Measurements from ENCODE around the gene ZNF217. TPM values are rescaled to one million over a fixed set of nuclear protein-coding genes. Genes with fewer than 3 reads are reported as not detected.
"Not testable (repeated sequence)": the region's sequence is repeated elsewhere in the genome, so short reads cannot be mapped to it uniquely, and the experiment has no call there.

Gene ZNF217
- polyA plus RNA-seq, 4 donors, result 28.1 to 35.7 (median 33.0) TPM

DNA sequence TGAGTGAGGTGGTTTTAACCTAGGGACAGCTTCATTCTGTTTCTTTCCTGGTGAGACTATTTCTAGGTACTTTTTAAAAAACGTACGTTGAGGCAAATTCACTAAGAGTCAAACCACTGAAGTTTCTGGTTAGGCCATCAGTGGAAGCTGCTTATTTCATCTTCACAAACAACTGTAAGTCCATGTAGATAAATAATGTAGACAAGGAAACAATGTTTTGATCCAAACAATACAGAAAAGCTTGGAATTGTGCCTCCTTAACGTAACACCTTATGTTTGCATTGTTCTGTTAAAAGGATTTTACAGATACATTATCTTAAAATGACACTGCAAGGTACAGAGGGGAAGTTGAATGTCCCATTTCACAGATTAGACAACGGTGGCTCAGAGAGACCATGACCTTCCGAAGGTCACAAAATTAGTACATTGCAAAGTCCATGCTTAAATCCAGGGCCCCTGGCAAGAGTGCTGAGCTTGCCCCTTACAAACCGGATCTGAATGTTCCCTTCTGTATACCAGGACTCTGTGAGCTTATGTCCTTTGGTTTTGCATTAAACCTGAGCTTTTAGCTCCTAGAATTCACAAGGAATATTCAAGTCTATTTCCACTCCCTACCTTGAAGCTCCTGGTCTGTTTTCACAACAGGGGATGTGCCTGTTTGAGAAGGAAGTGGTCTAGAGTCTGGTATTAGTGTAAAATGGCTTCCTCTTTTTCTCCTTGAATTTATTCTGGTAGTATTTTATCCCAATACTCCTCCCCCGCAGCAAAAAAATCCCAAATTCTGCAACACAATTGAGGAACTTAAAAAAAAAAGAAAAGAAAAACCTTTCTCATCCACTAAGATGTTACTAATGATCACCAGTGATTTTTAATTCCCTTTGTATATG lies 28.9 kb upstream of the ZNF217 start:
- DNase-seq (ENCODE audit: low read depth in 4 of 4, low spot score in 2 of 4), result no peak

DNA sequence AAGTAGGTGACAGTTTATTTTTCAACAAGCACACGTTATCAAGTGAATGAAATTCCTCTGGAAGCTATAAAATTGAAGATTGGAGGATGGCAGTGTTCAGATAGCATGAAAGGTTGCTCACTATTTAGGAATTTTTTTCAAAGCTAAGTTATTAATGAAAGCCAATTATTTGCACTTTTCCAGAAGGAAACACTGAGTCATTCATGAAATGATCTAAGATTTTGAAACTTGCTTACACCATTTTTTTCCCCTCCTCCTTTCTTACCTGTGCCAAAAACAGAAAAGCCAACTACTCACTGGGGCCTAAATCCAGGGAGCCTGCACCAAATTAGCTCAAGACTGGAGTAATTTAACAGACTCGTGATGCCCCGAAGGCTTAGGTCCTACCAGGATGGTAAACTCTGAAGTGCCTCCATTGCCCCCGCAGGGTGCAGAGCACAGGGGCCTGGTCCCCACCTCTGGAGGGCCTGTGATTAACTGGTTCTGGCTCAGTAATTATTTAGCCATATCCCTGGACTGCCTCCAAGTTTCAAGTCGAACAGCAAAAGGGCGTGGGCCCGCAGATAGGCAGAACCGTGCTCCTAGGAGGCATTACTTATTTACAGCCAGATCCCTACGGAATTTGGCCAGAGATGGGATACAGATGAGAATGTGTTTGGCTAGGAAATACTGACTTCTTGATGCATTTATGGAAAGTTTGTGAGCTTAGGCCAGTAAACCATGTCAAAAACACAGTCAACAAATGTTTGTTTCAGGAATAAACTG lies 28.0 kb upstream of the ZNF217 start:
- DNase-seq (ENCODE audit: low read depth in 4 of 4, low spot score in 2 of 4), result peak in 1 of 4 donors; percentile 38

DNA sequence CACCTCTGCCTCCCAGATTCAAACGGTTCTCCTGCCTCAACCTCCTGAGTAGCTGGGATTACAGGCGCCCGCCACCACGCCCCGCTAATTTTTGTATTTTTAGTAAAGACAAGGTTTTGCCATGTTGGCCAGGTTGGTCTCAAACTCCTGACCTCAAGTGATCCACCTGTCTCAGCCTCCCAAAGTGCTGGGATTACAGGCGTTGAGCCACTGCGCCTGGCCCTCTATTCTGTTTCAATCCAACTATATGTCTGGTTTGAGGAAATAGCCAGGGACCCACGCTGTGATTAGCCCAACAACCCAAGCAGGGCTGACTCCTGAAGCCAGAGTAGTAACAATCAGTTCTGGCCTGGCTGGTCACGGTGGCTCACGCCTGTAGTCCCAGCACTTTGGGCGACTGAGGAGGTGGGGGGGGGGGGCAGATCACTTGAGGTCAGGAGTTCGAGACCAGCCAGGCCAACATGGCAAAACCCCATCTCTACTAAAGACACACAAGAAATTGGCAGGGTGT lies 24.9 kb upstream of the ZNF217 start:
- not testable (repeated sequence) for DNase-seq (ENCODE audit: low read depth in 4 of 4, low spot score in 2 of 4)

DNA sequence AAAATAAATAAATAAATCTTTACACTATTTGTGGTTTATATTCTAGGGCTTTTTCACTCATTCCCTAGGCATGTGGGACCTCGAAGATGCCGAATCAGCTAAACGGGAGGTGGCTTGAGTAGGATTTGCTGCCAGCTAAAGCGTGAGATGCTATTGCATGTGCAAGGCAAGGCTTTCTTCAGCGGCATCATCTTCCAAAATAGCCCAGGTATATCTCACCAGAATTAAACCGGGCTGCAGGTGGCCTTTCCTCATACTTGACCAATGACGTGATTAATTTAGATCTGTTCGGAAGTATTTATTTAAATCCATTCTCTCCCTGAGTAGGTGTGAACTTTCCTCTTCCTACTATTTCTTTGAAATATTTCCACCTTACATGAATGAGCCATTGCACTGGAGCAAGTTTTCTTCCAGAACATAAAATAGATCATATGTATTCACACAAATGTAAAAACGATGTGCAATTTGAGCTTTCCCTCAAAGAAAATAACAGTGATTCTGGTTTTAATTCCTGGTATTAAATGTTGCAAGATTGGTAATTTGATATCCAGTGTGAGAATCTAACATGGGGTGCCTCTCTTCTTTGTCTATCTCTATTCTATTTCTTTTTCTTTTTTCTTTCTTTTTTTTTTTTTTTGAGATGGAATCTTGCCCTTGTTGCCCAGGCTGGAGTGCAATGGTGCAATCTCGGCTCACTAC lies 24.3 kb upstream of the ZNF217 start:
- no peak for DNase-seq (ENCODE audit: low read depth in 4 of 4, low spot score in 2 of 4)

DNA sequence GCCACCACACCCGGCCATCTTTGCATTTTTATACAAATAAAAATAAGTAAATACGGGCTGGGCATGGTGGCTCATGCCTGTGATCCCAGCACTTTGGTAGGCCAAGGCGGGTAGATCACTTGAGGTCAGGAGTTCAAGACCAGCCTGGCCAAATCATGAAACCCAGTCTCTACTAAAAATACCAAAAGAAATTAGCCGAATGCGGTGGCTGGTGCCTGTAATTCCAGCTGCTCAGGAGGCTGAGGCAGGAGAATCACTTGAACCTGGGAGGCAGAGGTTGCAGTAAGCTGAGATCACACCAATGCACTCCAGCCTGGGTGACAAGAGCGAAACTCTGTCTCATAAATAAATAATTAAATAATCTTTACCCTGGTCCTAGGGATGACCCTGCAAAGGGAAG lies 22.9 kb upstream of the ZNF217 start:
- DNase-seq (ENCODE audit: low read depth in 4 of 4, low spot score in 2 of 4), result not testable (repeated sequence)

DNA sequence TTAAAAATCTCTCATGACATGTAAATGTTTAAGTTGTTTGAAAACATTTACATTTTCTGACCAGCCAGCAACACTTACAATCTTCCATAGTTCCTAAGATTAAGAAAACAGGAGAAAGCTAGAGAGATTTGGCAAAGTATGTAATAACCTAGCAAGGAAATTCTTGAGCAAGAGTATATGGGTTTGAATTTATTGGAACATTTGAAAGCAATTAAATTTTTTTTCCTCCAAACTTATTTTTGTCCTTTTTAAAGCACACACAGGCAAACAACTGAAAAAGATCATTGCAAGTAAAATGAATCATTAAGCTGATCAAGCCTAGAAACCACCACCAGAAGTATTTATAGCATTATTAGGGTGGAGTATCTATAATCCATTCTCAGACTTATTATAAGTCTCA lies 20.1 kb upstream of the ZNF217 start:
- DNase-seq (ENCODE audit: low read depth in 4 of 4, low spot score in 2 of 4), result no peak

DNA sequence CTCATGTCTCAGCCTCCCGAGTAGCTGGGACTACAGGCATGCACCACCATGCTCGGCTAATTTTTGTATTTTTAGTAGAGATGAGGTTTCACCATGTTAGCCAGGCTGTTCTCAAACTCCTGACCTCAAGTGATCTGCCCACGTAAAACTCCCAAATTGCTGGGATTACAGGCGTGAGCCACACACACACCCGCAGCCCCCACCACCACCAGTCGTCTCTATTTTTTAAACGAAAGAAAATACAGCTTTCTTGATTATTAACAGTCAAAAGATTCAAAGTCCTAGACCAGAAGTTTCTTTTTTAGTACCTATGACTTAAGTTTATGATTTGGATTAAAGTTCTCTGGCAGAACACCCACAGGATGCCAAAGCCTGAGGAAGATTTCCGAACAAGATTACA lies 18.6 kb upstream of the ZNF217 start:
- not testable (repeated sequence) for DNase-seq (ENCODE audit: low read depth in 4 of 4, low spot score in 2 of 4)

DNA sequence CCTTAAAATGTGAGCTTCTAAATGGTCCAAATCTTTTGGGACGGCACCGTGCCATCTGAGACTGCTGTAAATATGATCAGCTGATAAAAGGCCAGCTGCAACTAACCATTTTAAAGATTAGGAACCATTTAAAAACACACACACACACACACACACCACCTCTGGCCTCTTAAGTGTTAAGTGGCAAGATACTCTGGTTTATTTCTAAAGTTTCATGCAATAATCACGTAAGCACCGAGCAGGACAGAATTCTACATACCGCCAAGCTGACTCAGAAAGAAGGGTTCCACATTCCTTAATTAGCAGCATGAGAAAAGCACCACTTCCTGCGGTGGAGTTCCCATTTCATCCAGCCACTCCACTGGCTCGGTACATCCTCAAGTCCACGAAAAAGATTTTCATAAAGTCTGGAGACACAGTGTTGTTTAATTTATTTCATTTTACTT lies 17.8 kb upstream of the ZNF217 start:
- DNase-seq (ENCODE audit: low read depth in 4 of 4, low spot score in 2 of 4), result no peak

DNA sequence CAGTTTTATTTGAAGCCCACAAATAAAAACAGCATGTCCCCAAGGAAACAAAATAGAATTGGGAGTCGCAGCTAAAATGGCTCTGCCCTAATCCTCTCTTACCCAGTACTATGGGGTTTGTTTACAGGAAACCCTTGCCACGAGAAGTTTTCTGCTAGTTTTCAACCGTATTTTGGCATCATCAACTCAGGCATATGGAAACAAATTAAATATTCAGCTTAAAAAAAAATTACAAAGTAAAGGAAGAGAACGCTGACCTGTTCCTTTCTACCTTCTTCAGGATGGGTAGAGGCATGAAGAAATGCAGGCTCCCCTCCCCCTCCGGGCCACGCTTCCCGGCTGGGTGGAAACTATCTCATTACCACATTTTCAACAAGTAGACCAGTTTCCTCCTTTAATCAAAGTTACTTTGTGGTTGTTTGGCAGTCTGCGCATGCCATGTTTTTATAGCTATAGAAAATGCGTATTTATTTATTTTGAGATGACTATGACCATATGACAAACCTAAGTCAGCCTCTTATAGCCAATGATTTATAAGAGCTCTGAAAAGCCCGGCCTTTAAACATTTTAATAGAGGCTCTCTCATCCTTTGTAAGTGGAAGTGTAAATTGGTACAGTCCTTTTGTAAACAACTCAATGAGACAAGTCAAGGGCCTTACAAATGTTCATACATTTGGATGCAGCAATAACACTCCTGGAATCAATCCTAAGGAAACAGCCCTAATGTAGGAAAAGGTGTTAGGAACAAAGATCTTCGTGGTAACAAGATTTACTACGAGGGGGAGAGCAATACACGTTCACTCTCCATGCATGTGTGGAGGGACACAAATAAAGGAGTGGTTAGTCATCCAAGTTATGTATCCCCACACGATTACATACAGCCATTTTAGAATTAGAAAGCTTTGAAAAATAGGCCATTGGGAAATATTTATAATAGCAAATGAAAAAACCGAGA lies 16.1 kb upstream of the ZNF217 start:
- no peak for DNase-seq (ENCODE audit: low read depth in 4 of 4, low spot score in 2 of 4)

DNA sequence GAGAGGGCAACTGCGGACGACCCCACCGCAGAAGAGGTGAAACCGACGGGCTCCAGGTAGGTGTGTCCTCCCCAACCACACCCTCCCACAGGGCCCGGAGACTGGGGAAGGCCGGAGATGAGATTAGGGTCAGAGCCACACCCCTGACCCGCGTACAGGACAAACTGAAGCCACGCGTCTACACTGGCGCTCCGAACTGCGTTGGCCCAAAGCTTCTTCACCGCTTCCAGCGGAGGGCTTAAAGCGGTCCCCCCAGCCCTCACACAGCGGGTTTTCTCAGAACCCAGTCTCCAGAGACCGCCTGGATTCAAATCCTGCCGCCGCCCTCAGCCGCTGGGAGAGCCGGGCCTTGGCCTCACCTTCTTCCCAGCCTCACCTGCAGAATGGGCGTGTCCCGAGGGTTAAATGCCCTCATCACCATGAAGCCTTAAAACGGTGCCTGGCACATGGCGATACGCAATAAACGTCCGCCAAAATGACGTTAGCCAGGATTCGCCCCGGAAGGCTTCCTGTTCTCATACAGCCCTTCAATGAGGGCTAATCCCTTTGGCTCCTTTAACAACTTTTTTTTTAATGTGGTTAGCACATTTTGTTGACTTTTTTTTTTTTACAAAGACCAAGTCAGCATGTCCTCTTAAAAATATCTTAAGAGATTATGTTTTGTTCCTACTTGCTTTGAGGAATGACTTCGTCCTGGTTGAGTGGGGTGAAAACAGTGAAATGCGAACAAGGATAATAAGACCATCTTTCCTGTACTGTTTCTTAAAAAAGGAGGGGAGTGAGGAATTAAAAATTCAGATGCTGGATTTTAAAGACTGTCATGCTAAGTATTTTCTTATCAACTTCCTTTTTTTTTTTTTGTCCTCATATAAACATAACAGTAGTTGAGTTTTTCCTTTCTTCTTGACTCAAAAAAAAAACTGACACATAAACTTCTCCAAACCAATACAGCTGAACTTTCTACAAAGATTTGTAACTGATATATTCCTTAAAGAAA lies 15.1 kb upstream of the ZNF217 start:
- no peak for DNase-seq (ENCODE audit: low read depth in 4 of 4, low spot score in 2 of 4)

DNA sequence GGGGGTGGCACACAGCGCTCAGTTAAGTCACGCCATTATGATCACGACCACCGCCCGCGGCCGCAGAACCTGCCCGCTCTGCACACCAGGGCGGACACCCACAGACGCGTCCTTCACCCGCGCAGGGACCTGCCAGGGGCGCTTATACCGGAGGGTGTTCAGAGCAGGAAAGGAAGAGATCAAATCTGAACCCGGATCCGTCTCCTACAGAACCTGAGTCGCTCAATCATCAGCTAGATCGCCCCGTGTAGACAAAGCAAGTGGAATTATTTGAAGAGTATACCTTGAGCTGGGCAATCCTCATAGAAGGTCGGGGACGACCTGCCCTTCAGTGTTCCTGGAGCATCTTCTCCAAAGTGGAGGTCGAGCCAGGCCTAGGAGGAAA lies 14.4 kb upstream of the ZNF217 start:
- no peak for DNase-seq (ENCODE audit: low read depth in 4 of 4, low spot score in 2 of 4)

DNA sequence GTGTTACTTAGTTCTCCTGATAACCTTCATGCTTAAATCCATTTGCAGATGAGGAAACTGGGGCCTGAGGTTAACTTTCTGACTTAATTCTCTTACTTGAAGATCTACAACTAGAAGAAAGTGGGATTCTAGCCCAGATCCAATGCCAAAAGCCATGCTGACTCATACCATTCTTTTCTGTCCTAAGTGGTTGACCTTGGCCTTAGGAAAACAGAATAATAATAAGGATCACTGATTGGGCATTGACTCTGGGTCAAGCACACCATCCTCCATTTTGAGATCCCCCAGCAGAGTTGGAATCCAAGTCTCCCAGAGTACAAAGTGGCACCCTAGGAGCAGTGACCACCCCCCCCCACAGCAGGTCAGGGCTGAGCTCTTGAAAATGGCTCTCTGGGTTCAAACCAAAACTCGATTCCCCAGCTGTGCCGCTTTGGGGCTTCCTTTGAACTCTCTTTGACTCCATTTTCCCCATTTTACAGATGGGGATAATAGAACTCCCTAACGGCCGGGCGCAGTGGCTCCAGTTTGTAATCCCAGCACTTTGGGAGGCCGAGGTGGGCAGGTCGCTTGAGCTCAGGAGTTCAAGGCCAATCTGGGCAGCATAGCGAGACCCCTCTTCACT lies 12.8 kb upstream of the ZNF217 start:
- DNase-seq (ENCODE audit: low read depth in 4 of 4, low spot score in 2 of 4), result no peak

DNA sequence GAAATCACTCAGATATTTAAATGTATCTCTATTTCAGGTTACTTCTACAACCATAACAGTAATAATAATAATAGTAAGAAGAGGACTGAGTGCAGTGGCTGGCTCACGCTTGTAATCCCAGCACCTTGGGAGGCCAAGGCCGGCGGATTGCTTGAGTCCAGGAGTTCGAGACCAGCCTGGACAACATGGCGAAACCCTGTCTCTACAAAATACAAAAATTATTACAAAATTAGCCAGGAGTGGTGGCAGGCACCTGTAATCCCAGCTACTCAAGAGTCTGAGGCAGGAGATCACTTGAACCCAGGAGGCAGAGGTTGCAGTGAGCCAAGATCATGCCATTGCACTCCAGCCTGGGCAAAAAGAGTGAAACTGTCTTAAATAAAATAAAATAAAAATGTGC lies 11.8 kb upstream of the ZNF217 start:
- not testable (repeated sequence) for DNase-seq (ENCODE audit: low read depth in 4 of 4, low spot score in 2 of 4)

DNA sequence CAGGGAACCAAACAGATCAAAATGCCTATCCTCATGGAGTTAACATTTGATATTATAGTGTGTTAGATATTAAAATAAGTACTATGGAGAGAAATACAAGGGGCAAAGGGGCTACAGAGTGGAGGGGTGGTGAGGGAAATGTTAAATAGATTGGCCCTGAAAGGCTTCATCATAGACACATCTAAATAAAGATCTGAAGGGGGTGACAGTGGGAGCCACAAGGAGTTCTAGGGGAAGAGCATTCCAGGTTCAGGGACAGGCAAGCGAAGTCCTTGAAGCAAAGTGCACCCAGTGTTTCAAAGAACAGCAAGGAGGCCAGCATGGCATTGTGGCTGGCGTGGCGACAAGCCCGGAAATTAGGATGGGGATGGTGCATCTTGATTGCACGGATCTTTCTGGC lies 11.2 kb upstream of the ZNF217 start:
- not testable (repeated sequence) for DNase-seq (ENCODE audit: low read depth in 4 of 4, low spot score in 2 of 4)

DNA sequence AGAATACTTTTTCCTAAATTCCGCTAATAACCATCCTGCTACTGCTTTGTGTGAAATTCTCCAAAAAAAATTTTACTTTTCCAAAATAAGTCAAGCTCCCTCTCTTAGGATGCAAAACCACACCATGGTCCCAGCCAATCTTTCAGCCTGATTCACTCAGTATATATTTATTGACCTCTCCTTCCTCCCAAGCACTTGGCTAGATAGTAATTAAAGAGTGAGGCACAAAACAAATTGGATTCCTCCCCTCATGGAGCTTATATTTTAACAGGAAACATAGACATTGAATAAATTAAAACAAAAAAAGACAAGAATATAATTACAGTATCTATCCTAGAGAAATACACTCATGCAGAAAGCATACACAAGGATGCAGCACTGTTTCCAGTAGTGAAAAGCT lies 9.0 kb upstream of the ZNF217 start:
- DNase-seq (ENCODE audit: low read depth in 4 of 4, low spot score in 2 of 4), result no peak

DNA sequence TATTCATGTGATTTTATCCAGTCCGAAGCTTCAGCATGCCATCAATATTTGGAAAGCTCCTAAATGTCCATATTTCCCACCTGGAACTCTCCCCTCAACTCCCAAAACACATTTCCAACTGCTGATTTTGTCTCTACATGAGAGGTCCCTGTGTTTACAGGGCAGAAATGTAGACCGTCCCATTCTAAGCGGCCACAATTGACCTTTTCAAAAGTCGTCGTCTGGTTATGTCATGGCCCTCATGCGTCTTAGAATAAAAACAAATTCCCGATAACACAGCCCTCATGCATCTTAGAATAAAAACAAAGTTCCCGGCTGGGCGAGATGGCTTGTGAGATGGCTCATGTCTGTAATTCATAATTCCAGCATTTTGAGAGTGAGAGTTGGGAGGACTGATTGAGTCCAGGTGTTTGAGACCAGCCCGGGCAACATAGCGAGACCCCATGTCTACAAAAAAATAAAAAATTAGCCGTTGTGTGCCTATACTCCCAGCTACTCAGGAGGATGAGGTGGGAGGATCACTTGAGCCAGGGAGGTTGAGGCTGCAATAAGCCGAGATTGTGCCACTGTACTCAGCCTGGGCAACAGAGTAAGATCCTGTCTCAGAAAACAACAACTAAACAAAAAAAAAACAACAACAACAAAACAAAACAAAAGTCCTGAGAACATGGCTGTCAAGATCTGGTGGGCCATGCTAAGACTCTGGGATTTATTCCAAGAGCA lies 6.4 kb upstream of the ZNF217 start:
- DNase-seq (ENCODE audit: low read depth in 4 of 4, low spot score in 2 of 4), result no peak

DNA sequence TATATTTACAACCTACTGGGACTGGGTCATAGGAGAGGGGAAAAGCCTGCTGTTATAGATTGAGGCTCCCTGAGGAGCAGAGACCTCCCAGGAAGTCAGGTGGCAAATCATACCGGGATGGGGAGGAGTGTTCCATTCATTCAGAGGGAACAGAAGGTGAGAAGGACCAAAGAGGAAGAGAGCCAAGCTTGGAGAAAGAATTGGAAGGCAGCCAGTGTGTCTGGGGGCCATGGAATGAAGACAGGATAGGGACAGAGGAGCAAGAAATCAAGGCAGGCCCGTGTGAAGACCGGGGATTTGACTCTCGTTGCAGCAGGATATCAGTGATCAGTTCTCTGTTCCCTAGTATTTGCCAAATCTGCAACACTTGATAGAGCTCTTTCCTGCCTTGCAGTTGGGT lies 5.7 kb upstream of the ZNF217 start:
- no peak for DNase-seq (ENCODE audit: low read depth in 4 of 4, low spot score in 2 of 4)

DNA sequence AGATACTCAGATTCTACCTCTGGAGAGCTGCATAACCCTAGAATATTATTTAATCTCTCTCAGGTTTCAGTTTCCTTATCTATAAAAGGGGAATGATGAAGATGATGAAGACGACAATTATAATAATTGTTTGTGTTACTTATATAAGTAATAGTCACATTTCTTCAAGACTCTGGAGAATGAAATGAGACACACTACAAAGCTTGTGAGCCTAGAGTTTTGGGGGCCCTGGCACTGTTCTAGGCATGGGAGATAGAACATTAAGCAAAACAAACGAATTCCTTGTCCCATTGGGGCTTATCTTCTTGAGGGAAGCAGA lies 5.4 kb upstream of the ZNF217 start:
- DNase-seq (ENCODE audit: low read depth in 4 of 4, low spot score in 2 of 4), result no peak
